Endodermal cell (in vitro differentiated cells): ENCODE data around the gene MYOD1. TPM values are rescaled to one million over a fixed set of nuclear protein-coding genes. Genes with fewer than 3 reads are reported as not detected.

ENCODE experiments used
- DNase-seq: peaks from one replicate; pipeline ENCODE4 v3.0.0-alpha.2; 2017
- H3K27ac ChIP-seq: 2 replicates; pipeline ENCODE4 v1.5.1; 2013; ENCODE audit warnings: mild to moderate bottlenecking, low read depth, low read length, moderate library complexity
- H3K27me3 ChIP-seq: 2 replicates; pipeline ENCODE4 v1.6.1; 2013; ENCODE audit warnings: mild to moderate bottlenecking, low read length, moderate library complexity; ENCODE audit not compliant: insufficient read depth, control insufficient read depth, poor library complexity, severe bottlenecking
- H3K36me3 ChIP-seq: 2 replicates; pipeline ENCODE4 v1.7.0; 2013; ENCODE audit warnings: mild to moderate bottlenecking, low read length, moderate library complexity; ENCODE audit not compliant: control insufficient read depth, insufficient read depth
- H3K4me1 ChIP-seq: one replicate; pipeline ENCODE4 v1.7.0; 2013; ENCODE audit warnings: low read length; ENCODE audit not compliant: control insufficient read depth, insufficient read depth
- H3K4me3 ChIP-seq: 2 replicates; pipeline ENCODE4 v1.5.1; 2013; ENCODE audit warnings: mild to moderate bottlenecking, low read length, moderate library complexity
- H3K9ac ChIP-seq: 2 replicates; pipeline ENCODE4 v1.6.1; 2013; ENCODE audit warnings: mild to moderate bottlenecking, low read length, moderate library complexity; ENCODE audit not compliant: poor library complexity, severe bottlenecking; ENCODE audit errors: extremely low read depth
- H3K9me3 ChIP-seq: 2 replicates; pipeline ENCODE4 v1.6.1; 2013; ENCODE audit warnings: mild to moderate bottlenecking, low read length, moderate library complexity; ENCODE audit not compliant: control insufficient read depth
- H3K27ac Mint-ChIP-seq: 2 replicates; pipeline ENCODE4 v1.8.0; 2020; ENCODE audit warnings: mixed read lengths
- H3K27me3 Mint-ChIP-seq: 2 replicates; pipeline ENCODE4 v1.8.0; 2021; ENCODE audit warnings: mild to moderate bottlenecking, mixed read lengths; ENCODE audit not compliant: insufficient read depth
- H3K36me3 Mint-ChIP-seq: 2 replicates; pipeline ENCODE4 v1.8.0; 2020; ENCODE audit warnings: low read depth, mixed read lengths
- H3K4me1 Mint-ChIP-seq: 2 replicates; pipeline ENCODE4 v1.8.0; 2020; ENCODE audit warnings: mixed read lengths
- H3K4me3 Mint-ChIP-seq: 2 replicates; pipeline ENCODE4 v1.8.0; 2020; ENCODE audit warnings: mild to moderate bottlenecking, moderate library complexity, mixed read lengths
- H3K9me3 Mint-ChIP-seq: 2 replicates; pipeline ENCODE4 v1.8.0; 2020; ENCODE audit warnings: mild to moderate bottlenecking, mixed read lengths
- CTCF ChIP-seq: fragments of 200-600 bp; sonication (generic); conservative IDR thresholded peaks from 2 replicates; pipeline ENCODE4 v1.5.0; 2021; ENCODE audit warnings: antibody characterized with exemption, mild to moderate bottlenecking
- WGBS, 2 experiments: methylation state at CpG; one replicate each; pipeline versions ENCODE4 v1.1.5 to v1.1.7; 2013; ENCODE audit warnings: missing lambda C conversion rate in 2 of 2, mixed read lengths in 1 of 2; ENCODE audit not compliant: insufficient coverage in 1 of 2, insufficient read length in 1 of 2; 5-methylcytosine and 5-hydroxymethylcytosine counted together
- total RNA-seq, 2 donors: library from RNA; stranded (reverse); fragmentation: NEBNext Ultra II Directional in 1 of 2; extraction: Animal tissue kit (Norgen Biotek cat#: 25700) in 1 of 2; gene quantifications; 2 replicates in 1 of 2; 3 replicates in 1 of 2; pipeline ENCODE4 v1.2.1, GENCODE V29; 2021

Gene MYOD1
- total RNA-seq, 2 donors from 2014 or later: not detected

GRCh38 chr11:17697175-17697949 lies 22.0 kb upstream of the MYOD1 start:
- H3K4me1 Mint-ChIP-seq: peaks cover 7% of the 10 kb centered on the region
- DNase-seq: no peak
- no peaks in the 10 kb centered on the region for H3K36me3 ChIP-seq
- no peak overlapping the region for H3K4me3 ChIP-seq
- no peaks in the 10 kb centered on the region for H3K9me3 Mint-ChIP-seq
- H3K4me1 ChIP-seq: no peaks in the 10 kb centered on the region
- H3K9me3 ChIP-seq: no peaks in the 10 kb centered on the region
- H3K27me3 ChIP-seq: peaks cover 65% of the 10 kb centered on the region
- H3K4me3 Mint-ChIP-seq: no peak overlapping the region
- no peak overlapping the region for H3K9ac ChIP-seq
- no peak overlapping the region for H3K27ac ChIP-seq
- WGBS, 2 experiments: 70 to 74% methylated on average over 6 of the region's 6 CpGs
- no peaks in the 10 kb centered on the region for H3K36me3 Mint-ChIP-seq
- TF ChIP-seq CTCF: no peak
- H3K27me3 Mint-ChIP-seq: peaks cover 76% of the 10 kb centered on the region
- H3K27ac Mint-ChIP-seq: no peak overlapping the region

GRCh38 chr11:17699147-17700114 lies 19.9 kb upstream of the MYOD1 start:
- Mint-ChIP-seq H3K4me3 (no peak overlapping the region), H3K36me3 (no peaks in the 10 kb centered on the region), H3K9me3 (peaks cover 12% of the 10 kb centered on the region), H3K27me3 (peaks cover 69% of the 10 kb centered on the region), H3K4me1 (peaks cover 7% of the 10 kb centered on the region), H3K27ac (no peak overlapping the region)
- peaks cover 46% of the 10 kb centered on the region for H3K27me3 ChIP-seq
- 74 to 100% methylated on average over 2 to 5 of the region's 5 CpGs for WGBS, 2 experiments
- no peak overlapping the region for H3K27ac ChIP-seq
- H3K9ac ChIP-seq: no peak overlapping the region
- H3K9me3 ChIP-seq: peaks cover 10% of the 10 kb centered on the region
- H3K4me3 ChIP-seq: no peak overlapping the region
- H3K36me3 ChIP-seq: no peaks in the 10 kb centered on the region
- no peaks in the 10 kb centered on the region for H3K4me1 ChIP-seq
- no peak for DNase-seq
- TF ChIP-seq CTCF: no peak

GRCh38 chr11:17700991-17701390 lies 18.4 kb upstream of the MYOD1 start:
- Histone ChIP-seq H3K9me3 (peaks cover 10% of the 10 kb centered on the region), H3K4me3 (no peak overlapping the region), H3K27ac (no peak overlapping the region), H3K9ac (no peak overlapping the region), H3K27me3 (peaks cover 45% of the 10 kb centered on the region), H3K4me1 (no peaks in the 10 kb centered on the region), H3K36me3 (no peaks in the 10 kb centered on the region)
- Mint-ChIP-seq H3K36me3 (no peaks in the 10 kb centered on the region), H3K27ac (no peak overlapping the region), H3K4me1 (peaks cover 3% of the 10 kb centered on the region), H3K4me3 (no peak overlapping the region), H3K27me3 (peaks cover 55% of the 10 kb centered on the region), H3K9me3 (peaks cover 12% of the 10 kb centered on the region)
- 91 to 98% methylated on average over 4 of the region's 4 CpGs for WGBS, 2 experiments
- no peak for TF ChIP-seq CTCF
- no peak for DNase-seq
